ENCODE measurements around the gene ASCC3.

ASCC3 gene

GRCh38 chr6:100724696-100725095 lies 156.4 kb downstream of the ASCC3 start:
- DNase-seq (ENCODE audit: low read depth in 2 of 2): no peak

GRCh38 chr6:100724222-100724621 lies 156.9 kb downstream of the ASCC3 start:
- DNase-seq (ENCODE audit: low read depth in 2 of 2): no peak

- DNase-seq (ENCODE audit: low read depth in 2 of 2): no peak
These were observed 159.9 kb downstream of the ASCC3 start for GRCh38 chr6:100721256-100721655.

GRCh38 chr6:100719883-100720682 lies 161.0 kb downstream of the ASCC3 start:
- DNase-seq (ENCODE audit: low read depth in 2 of 2): no peak

- DNase-seq (ENCODE audit: low read depth in 2 of 2): no peak
These were observed 168.1 kb downstream of the ASCC3 start for GRCh38 chr6:100712997-100713396.

GRCh38 chr6:100706491-100706890 lies 174.6 kb downstream of the ASCC3 start:
- no peak for DNase-seq (ENCODE audit: low read depth in 2 of 2)

GRCh38 chr6:100704961-100705360 lies 176.2 kb downstream of the ASCC3 start:
- DNase-seq (ENCODE audit: low read depth in 2 of 2): no peak

- DNase-seq (ENCODE audit: low read depth in 2 of 2): no peak
These were observed 179.4 kb downstream of the ASCC3 start for GRCh38 chr6:100701728-100702127.

GRCh38 chr6:100700009-100700408 lies 181.1 kb downstream of the ASCC3 start:
- DNase-seq (ENCODE audit: low read depth in 2 of 2): no peak

- no peak for DNase-seq (ENCODE audit: low read depth in 2 of 2)
These were observed 185.7 kb downstream of the ASCC3 start for GRCh38 chr6:100695445-100695844.

- DNase-seq (ENCODE audit: low read depth in 2 of 2): no peak
These were observed 187.7 kb downstream of the ASCC3 start for GRCh38 chr6:100693249-100693927.

GRCh38 chr6:100691972-100692371 lies 189.2 kb downstream of the ASCC3 start:
- DNase-seq (ENCODE audit: low read depth in 2 of 2): no peak

- no peak for DNase-seq (ENCODE audit: low read depth in 2 of 2)
These were observed 194.9 kb downstream of the ASCC3 start for GRCh38 chr6:100686216-100686615.

- no peak for DNase-seq (ENCODE audit: low read depth in 2 of 2)
These were observed 195.4 kb downstream of the ASCC3 start for GRCh38 chr6:100685747-100686146.

GRCh38 chr6:100680163-100680562 lies 201.0 kb downstream of the ASCC3 start:
- DNase-seq (ENCODE audit: low read depth in 2 of 2): no peak

GRCh38 chr6:100678027-100678426 lies 203.1 kb downstream of the ASCC3 start:
- DNase-seq (ENCODE audit: low read depth in 2 of 2): no peak

GRCh38 chr6:100677240-100677639 lies 203.9 kb downstream of the ASCC3 start:
- DNase-seq (ENCODE audit: low read depth in 2 of 2): no peak

- DNase-seq (ENCODE audit: low read depth in 2 of 2): no peak
These were observed 207.5 kb downstream of the ASCC3 start for GRCh38 chr6:100673641-100674040.

- no peak for DNase-seq (ENCODE audit: low read depth in 2 of 2)
These were observed 209.4 kb downstream of the ASCC3 start for GRCh38 chr6:100671740-100672139.

GRCh38 chr6:100670056-100670455 lies 211.1 kb downstream of the ASCC3 start:
- DNase-seq (ENCODE audit: low read depth in 2 of 2): no peak

- peak in 1 of 2 donors; percentile 2 for DNase-seq (ENCODE audit: low read depth in 2 of 2)
These were observed 216.1 kb downstream of the ASCC3 start for GRCh38 chr6:100665041-100665380.

- DNase-seq (ENCODE audit: low read depth in 2 of 2): no peak
These were observed 216.7 kb downstream of the ASCC3 start for GRCh38 chr6:100664274-100665040.

All from stimulated activated CD8-positive, alpha-beta memory T cell treated with anti-CD3 and anti-CD28 coated beads, Interleukin-15, amount 100 ng/mL, for 48 hours (primary cell).